GM23248 (cell line): ENCODE data around the gene KYAT1. TPM values are rescaled to one million over a fixed set of nuclear protein-coding genes. Genes with fewer than 3 reads are reported as not detected.

Source experiments
- DNase-seq: peaks from one replicate; pipeline ENCODE4 v3.0.0-alpha.2; 2015
- H2AFZ ChIP-seq: fragments of 200-600 bp; sonication (generic); 2 replicates; pipeline ENCODE4 v1.6.1; 2016; ENCODE audit warnings: antibody characterized with exemption
- H3F3A ChIP-seq: fragments of 200-600 bp; sonication (generic); 2 replicates; pipeline ENCODE4 v1.6.1; 2016; ENCODE audit warnings: mild to moderate bottlenecking, antibody characterized with exemption, mixed run types; ENCODE audit not compliant: insufficient read depth
- H3K27ac ChIP-seq: fragments of 200-600 bp; sonication (generic); 2 replicates; pipeline ENCODE4 v1.5.1; 2016; ENCODE audit warnings: mild to moderate bottlenecking
- H3K27me3 ChIP-seq: fragments of 200-600 bp; sonication (generic); replicated peaks from 2 replicates; pipeline ENCODE4 v1.6.1; 2016; ENCODE audit warnings: mild to moderate bottlenecking; ENCODE audit not compliant: insufficient read depth
- H3K36me3 ChIP-seq: fragments of 200-600 bp; sonication (generic); 2 replicates; pipeline ENCODE4 v1.6.1; 2016; ENCODE audit warnings: low read depth, mild to moderate bottlenecking
- H3K4me1 ChIP-seq: fragments of 200-600 bp; sonication (generic); 2 replicates; pipeline ENCODE4 v1.6.1; 2016; ENCODE audit warnings: mild to moderate bottlenecking; ENCODE audit not compliant: insufficient read depth
- H3K4me2 ChIP-seq: fragments of 200-600 bp; sonication (generic); one replicate; pipeline ENCODE4 v1.6.1; 2016; ENCODE audit warnings: mild to moderate bottlenecking; ENCODE audit not compliant: unreplicated experiment
- H3K4me3 ChIP-seq: fragments of 200-600 bp; sonication (generic); 2 replicates; pipeline ENCODE4 v1.5.1; 2016; ENCODE audit warnings: mild to moderate bottlenecking
- H3K79me2 ChIP-seq: fragments of 200-600 bp; sonication (generic); 2 replicates; pipeline ENCODE4 v1.6.1; 2016; ENCODE audit warnings: mild to moderate bottlenecking; ENCODE audit not compliant: insufficient read depth
- H3K9ac ChIP-seq: fragments of 200-600 bp; sonication (generic); 2 replicates; pipeline ENCODE4 v1.6.1; 2016; ENCODE audit warnings: mild to moderate bottlenecking
- H3K9me2 ChIP-seq: fragments of 200-600 bp; sonication (generic); 2 replicates; pipeline ENCODE4 v1.6.1; 2016; ENCODE audit warnings: mixed run types, mild to moderate bottlenecking, moderate library complexity; ENCODE audit not compliant: insufficient read depth
- H3K9me3 ChIP-seq: fragments of 200-600 bp; sonication (generic); one replicate; pipeline ENCODE4 v1.6.1; 2017; ENCODE audit warnings: low read depth
- H4K20me1 ChIP-seq: fragments of 200-600 bp; sonication (generic); 2 replicates; pipeline ENCODE4 v1.6.0; 2016; ENCODE audit not compliant: insufficient read depth
- EZH2 ChIP-seq: fragments of 200-600 bp; sonication (generic); IDR thresholded peaks from 2 replicates; pipeline ENCODE4 v1.6.1; 2018; ENCODE audit warnings: antibody characterized with exemption, mild to moderate bottlenecking; ENCODE audit not compliant: insufficient read depth, poor library complexity, severe bottlenecking
- EZH2phosphoT487 ChIP-seq: fragments of 200-600 bp; sonication (generic); IDR thresholded peaks from 2 replicates; pipeline ENCODE4 v1.6.1; 2018; ENCODE audit warnings: antibody characterized with exemption, moderate library complexity, mild to moderate bottlenecking, low read depth; ENCODE audit not compliant: insufficient read depth
- WGBS, 2 experiments: methylation state at CpG; one replicate each; pipeline ENCODE4 v1.1.6; 2015 to 2017; ENCODE audit warnings: low lambda C conversion rate in 2 of 2, low coverage in 1 of 2; ENCODE audit errors: missing lambda C conversion rate in 2 of 2; 5-methylcytosine and 5-hydroxymethylcytosine counted together
- in situ Hi-C: fragments of 300-500 bp; cut with MboI; formaldehyde crosslinking; loops from 2 replicates; pipeline ENCODE4 v1.15.0; 2020
- polyA plus RNA-seq: library from polyadenylated mRNA; unstranded; fragments of >200 nt; fragmentation: Nextera tagmentation; extraction: Ambion mirVana; gene quantifications from 2 replicates; pipeline ENCODE4 v1.2.1, GENCODE V29; 2016
- total RNA-seq: library from RNA; depleted of rRNA; stranded (reverse); fragments of >200 nt; shearing (Covaris generic); gene quantifications from 2 replicates; pipeline ENCODE4 v1.2.3, GENCODE V29; 2014

KYAT1 gene
- total and polyA plus RNA-seq, 2 experiments from 2014 or later: 5.1 to 5.5 TPM

GRCh38 chr9:128913995-128914772 lies 32.4 kb upstream of the KYAT1 start:
- Histone ChIP-seq H3K9me3 (no peaks in the 10 kb centered on the region), H3K27ac (no peak overlapping the region), H2AFZ (no peak overlapping the region), H3K36me3 (peaks cover 1% of the 10 kb centered on the region; the same call in 1 of the 2 replicates), H3K9me2 (no peaks in the 10 kb centered on the region), H3K9ac (no peak overlapping the region), H3K4me1 (peaks cover 41% of the 10 kb centered on the region), H3F3A (peaks cover 20% of the 10 kb centered on the region), H3K4me3 (no peak overlapping the region), H3K27me3 (no peaks in the 10 kb centered on the region), H3K79me2 (peaks cover 71% of the 10 kb centered on the region), H3K4me2 (peak overlapping the region; percentile 77), H4K20me1 (no peaks in the 10 kb centered on the region)
- WGBS, 2 experiments: 87 to 88% methylated on average over 19 to 23 of the region's 23 CpGs
- TF ChIP-seq EZH2phosphoT487 (no peak), EZH2 (no peak)
- in situ Hi-C loops: no loop called here
- DNase-seq: no peak

DNA sequence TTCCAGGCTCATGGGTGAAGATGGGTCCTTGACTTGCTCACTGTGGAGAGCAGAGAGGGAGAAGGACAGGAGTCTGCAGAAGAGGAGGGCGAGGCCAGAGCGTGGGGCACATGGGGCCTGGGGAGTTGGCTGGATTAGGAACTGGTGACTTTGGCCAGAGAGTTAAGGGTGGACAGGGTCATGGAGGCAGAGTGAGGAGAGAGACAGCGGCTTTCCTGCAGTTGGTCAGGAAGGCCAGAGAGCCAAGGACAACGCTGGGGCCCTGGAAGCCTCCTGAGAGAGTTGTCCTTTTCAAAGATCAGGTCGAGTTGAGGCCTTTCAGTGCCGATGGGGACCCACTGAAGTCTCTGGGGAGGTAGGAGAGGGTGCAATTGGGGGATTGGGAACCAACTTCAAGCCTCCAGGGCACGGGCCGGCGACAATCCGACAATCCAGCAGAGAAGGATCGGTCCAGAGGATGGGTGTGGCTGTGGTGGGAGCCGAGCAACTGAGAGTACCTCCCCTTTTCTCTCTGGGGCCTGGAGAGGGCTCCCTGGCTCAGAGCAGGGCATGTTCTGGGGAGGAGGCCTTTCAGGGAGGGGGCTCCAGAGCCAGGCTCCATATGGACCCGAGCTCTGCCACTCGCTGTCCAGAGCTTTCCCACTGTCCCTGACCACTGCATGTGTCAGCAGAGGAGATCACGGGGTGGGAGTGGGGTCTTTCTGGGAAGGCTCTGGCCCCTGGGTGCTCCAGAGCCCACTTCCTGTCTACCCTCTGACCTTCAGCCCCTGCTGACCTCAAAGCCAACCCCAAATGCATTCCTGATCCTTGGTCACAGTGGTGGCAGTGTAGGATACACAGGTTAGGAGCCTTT lies 31.5 kb upstream of the KYAT1 start:
- Histone ChIP-seq H3K4me3 (no peak overlapping the region), H3K4me1 (peaks cover 41% of the 10 kb centered on the region), H3K79me2 (peaks cover 80% of the 10 kb centered on the region), H2AFZ (no peak overlapping the region), H3K27ac (peak overlapping the region; percentile 33), H3K36me3 (peaks cover 10% of the 10 kb centered on the region; the same call in 1 of the 2 replicates), H3K9ac (no peak overlapping the region), H3F3A (peaks cover 20% of the 10 kb centered on the region), H3K9me3 (no peaks in the 10 kb centered on the region), H3K27me3 (no peaks in the 10 kb centered on the region), H4K20me1 (no peaks in the 10 kb centered on the region), H3K4me2 (peak overlapping the region; percentile 77), H3K9me2 (no peaks in the 10 kb centered on the region)
- WGBS, 2 experiments: 38 to 41% methylated on average over 15 of the region's 15 CpGs
- in situ Hi-C loops: no loop called here
- no peak for TF ChIP-seq EZH2phosphoT487
- TF ChIP-seq EZH2: no peak
- peak; percentile 38 for DNase-seq

- DNase-seq: peak; percentile 90
- no peak for TF ChIP-seq EZH2
- Histone ChIP-seq H3K27ac (peak overlapping the region; percentile 68), H3K27me3 (no peaks in the 10 kb centered on the region), H3K9me3 (no peaks in the 10 kb centered on the region), H3K36me3 (peaks cover 10% of the 10 kb centered on the region; the same call in 1 of the 2 replicates), H3K9me2 (no peaks in the 10 kb centered on the region), H3K4me1 (peaks cover 41% of the 10 kb centered on the region), H3K4me3 (peak overlapping the region; percentile 36), H3K79me2 (peaks cover 89% of the 10 kb centered on the region), H4K20me1 (no peaks in the 10 kb centered on the region), H2AFZ (no peak overlapping the region), H3F3A (peaks cover 17% of the 10 kb centered on the region), H3K9ac (no peak overlapping the region), H3K4me2 (peak overlapping the region; percentile 77)
- in situ Hi-C loops: no loop called here
- 41 to 48% methylated on average over 15 of the region's 15 CpGs for whole genome bisulfite sequencing, 2 experiments
These were observed 30.6 kb upstream of the KYAT1 start for GRCh38 chr9:128912270-128912853.

GRCh38 chr9:128911529-128912035 lies 29.8 kb upstream of the KYAT1 start:
- H2AFZ ChIP-seq: no peak overlapping the region
- H3K9ac ChIP-seq: no peak overlapping the region
- in situ Hi-C loops: no loop called here
- H3K27ac ChIP-seq: peak overlapping the region; percentile 68
- H3K4me3 ChIP-seq: peak overlapping the region; percentile 28; the same call in 1 of the 2 replicates
- peaks cover 35% of the 10 kb centered on the region for H3K4me1 ChIP-seq
- H3K9me3 ChIP-seq: no peaks in the 10 kb centered on the region
- 1% methylated on average over 8 of the region's 8 CpGs for WGBS, 2 experiments
- peak; percentile 65 for DNase-seq
- no peaks in the 10 kb centered on the region for H3K9me2 ChIP-seq
- H3K27me3 ChIP-seq: no peaks in the 10 kb centered on the region
- peaks cover 17% of the 10 kb centered on the region for H3F3A ChIP-seq
- H3K79me2 ChIP-seq: peaks cover 91% of the 10 kb centered on the region
- H4K20me1 ChIP-seq: no peaks in the 10 kb centered on the region
- peaks cover 10% of the 10 kb centered on the region; the same call in 1 of the 2 replicates for H3K36me3 ChIP-seq
- peak overlapping the region; percentile 77 for H3K4me2 ChIP-seq
- no peak for TF ChIP-seq EZH2
- TF ChIP-seq EZH2phosphoT487: no peak
